GM19238 (cell line): ENCODE measurements around the gene COMMD10.

ENCODE experiments used
- DNase-seq: peaks from one replicate; pipeline ENCODE4 v3.0.0; 2011; ENCODE audit warnings: low spot score; ENCODE audit not compliant: insufficient read length

The COMMD10 gene

GRCh38 chr5:116212225-116212624 lies 127.4 kb downstream of the COMMD10 start:
- no peak for DNase-seq

GRCh38 chr5:116216246-116216645 lies 131.4 kb downstream of the COMMD10 start:
- no peak for DNase-seq

GRCh38 chr5:116225281-116225922 lies 140.6 kb downstream of the COMMD10 start:
- DNase-seq, result no peak

- DNase-seq, result no peak
These were observed 144.4 kb downstream of the COMMD10 start for GRCh38 chr5:116229131-116229689.

DNA sequence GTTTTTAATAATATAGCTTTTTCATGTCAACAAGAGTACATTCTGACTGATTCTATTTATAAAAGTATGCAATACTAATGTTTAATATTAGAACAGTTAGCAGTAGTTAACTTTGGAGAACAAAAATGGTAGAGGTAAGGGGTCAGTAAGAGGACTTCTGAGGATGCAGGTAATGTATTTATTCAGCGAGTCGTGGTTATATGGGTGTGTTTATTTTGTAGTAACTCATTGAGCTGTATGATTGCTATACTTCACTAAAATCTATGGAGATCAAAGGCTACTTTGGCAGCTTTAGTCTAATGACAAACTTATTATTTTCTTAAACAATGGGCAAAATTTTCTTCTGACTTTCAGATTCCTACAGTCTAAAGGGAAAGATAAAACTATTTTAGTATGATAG lies 146.5 kb downstream of the COMMD10 start:
- DNase-seq, result no peak

DNA sequence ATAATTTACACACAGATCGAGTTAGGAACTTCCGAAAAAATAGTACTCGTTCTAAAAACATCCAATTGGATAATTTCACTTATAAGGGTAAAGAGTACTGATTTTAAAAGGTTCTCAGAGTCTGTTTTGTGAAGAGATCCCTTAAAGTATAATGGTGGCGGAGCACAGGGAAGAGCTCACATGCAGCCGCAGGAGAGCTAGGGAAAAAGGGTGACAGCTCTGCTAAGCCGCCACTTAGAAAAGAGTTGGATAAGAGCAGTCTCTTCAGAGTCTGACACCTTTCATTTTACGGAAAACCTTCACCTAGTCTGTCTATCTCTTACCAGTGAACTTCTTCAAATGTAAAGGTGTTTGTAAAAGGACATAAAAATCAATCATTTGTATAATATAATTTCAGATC lies 149.9 kb downstream of the COMMD10 start:
- no peak for DNase-seq

DNA sequence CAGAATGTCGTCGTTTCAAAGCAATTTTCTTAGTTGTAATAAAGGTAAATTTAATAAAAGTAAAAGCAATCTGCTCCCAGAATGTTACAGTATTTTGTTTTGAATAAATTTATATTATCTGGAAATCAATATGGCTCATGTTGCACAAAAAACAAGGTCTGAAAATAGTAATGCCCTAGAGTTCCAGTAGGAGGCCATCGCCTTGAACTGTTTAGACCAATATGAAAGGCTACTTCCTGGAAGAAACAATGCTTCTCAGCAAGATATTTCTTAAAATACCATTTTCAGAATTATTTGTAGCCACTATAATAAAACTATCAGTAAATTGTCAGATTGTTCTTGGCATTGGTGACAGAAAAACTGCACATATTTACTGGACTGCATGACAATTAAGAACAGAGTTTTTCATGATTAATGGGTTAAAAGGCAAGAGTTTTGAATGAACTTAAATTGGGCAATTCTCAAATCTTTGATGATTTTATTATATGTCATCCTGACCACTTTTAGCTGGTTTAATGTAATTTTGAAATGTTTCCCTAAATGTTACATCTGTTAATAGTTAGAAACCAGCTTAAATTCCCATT lies 153.2 kb downstream of the COMMD10 start:
- DNase-seq, result no peak

- DNase-seq, result no peak
These were observed 157.5 kb downstream of the COMMD10 start for GRCh38 chr5:116242343-116242742.

DNA sequence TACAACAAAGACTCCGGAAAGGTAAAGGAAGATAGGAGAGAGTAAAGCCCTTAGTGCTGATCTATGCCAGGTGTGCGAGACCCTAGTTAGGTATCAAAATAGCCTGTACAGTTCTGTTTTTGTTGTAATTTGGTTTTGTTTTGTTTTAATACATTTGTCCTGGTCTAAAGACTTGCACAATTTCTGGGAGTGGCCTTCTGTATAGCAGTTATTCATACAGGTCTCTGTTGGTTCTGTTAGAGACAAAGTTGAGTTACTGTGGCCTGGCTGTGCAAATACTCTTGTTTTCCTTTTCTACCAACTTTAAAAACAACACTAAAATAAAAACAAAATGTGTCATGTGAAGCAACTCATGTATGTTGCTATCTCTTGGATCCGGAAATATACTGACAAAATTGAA lies 163.6 kb downstream of the COMMD10 start:
- no peak for DNase-seq

DNA sequence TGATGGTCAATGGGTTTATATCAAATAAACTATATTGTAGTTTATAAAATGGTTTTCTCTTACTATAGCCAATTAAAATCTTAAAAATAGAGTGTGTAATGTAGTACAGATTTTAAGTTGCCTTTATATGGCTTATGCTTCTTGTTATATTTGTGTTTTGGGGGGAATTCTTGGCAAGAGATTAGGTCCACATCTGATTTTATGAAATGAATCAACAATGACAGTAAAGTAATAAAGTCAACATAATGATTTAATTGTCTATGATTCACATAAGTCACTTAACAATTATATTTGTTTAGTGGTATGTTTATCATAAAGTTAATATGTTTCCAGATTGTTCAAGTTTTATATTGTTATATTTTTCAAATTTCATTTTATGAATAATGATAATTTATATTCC lies 164.8 kb downstream of the COMMD10 start:
- DNase-seq, result no peak

- DNase-seq, result no peak
These were observed 171.9 kb downstream of the COMMD10 start for GRCh38 chr5:116256717-116257116.

DNA sequence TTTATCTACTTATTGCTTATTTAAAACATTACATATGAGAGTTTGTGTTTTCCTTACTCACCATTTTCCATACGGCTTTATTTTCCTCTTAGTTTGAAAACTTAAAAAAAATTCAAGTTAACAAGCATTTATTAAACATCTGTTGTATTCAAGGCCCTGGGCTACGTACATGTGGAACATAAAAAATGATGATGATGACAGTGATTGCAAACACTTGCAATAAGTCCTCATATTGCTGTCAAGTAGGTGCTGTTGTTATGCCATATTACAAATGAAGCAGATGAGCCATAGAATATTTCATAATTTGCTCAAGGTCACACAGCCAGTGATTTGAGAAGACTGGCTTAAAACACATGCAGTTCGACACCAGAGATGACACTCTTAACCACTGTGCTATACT lies 180.6 kb downstream of the COMMD10 start:
- no peak for DNase-seq

GRCh38 chr5:116271446-116272025 lies 186.7 kb downstream of the COMMD10 start:
- DNase-seq, result no peak

DNA sequence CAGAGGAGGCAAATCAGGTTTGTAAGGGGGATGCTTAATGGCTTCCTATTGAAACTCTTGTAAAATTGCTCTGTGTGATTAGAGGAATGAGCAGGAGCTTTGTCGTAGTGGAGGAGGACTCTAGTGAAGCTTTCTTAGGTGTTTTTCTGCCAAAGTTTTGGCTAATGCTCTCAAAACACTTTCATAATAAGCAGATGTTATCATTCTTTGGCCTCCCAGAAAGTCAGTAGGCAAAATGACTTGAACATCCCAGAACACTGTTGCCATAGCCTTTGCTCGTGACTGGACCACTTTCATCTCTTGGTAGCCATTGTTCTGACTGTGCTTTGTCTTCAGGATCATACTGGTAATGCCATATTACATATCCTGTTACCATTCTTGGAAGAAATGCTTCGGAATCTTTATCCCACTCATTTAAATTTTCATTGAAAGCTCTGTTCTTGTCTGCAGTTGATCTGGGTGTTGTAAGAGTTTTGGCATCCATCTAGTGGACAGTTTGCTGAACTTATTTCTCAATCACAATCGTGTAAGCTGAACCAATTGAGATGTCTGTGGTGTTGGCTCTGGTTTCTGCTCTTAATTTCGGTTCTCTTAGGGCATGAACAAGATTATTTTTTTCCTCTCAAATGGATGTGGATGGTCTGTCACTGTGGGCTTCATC lies 187.6 kb downstream of the COMMD10 start:
- DNase-seq, result no peak

GRCh38 chr5:116273448-116274242 lies 188.8 kb downstream of the COMMD10 start:
- peak; percentile 1 for DNase-seq

GRCh38 chr5:116274251-116274650 lies 189.4 kb downstream of the COMMD10 start:
- DNase-seq, result no peak

GRCh38 chr5:116275282-116275681 lies 190.5 kb downstream of the COMMD10 start:
- DNase-seq, result no peak

DNA sequence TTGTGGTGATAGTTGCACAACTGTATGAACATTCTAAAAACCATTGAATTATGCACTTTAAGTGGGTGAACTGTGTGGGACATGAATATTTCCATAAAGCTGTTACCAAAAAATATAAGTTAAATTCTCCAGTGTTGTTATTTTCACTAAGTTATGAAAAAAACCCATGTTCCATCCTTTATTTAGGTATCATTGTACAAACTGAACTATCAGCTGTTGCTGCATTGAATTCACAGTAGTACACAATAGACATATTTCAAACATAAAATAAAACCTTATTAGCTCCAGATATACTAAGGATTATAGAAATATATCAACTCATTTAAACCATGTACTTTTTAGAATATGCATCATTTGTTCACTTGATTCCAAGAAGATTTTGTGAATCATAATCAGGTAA lies 192.1 kb downstream of the COMMD10 start:
- DNase-seq, result no peak

- no peak for DNase-seq
These were observed 195.5 kb downstream of the COMMD10 start for GRCh38 chr5:116280149-116280803.

- no peak for DNase-seq
These were observed 196.5 kb downstream of the COMMD10 start for GRCh38 chr5:116281309-116281708.

DNA sequence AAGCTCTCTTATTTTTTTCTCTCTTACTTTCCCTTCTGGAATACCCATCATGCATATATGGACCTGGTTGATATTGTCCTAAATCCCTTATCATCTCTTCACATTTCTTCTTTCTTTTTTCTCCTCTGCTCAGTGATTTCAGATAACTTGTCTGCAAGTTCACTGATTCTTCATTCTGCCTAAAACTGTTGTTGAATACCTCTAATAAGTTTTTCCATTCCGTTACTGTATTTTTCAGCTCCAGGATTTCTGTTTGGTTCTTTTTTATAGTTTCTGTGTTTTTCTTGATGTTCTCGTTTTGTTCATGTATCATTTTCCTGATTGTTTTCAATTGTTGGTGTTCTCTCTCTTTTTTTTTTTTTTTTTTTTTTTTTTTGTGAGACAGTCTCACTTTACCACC lies 203.7 kb downstream of the COMMD10 start:
- no peak for DNase-seq
